ENCODE measurements around the gene COQ5.

The COQ5 gene

GRCh38 chr12:120538281-120539156 is 9.6 kb upstream of the COQ5 start:
- peaks cover 28% of the 10 kb centered on the region for H4K20me1 ChIP-seq (ENCODE audit: control insufficient read depth, insufficient read depth, low read depth, low read length)
- H3F3A ChIP-seq (ENCODE audit: control insufficient read depth, insufficient read depth), result no peaks in the 10 kb centered on the region
- peak overlapping the region; percentile 94 for H3K4me2 ChIP-seq (ENCODE audit: low read length)
- no peaks in the 10 kb centered on the region for H3K9me2 ChIP-seq (replicated peaks; ENCODE audit: control insufficient read depth, low read length)
- H3K9me3 ChIP-seq (ENCODE audit: control insufficient read depth, insufficient read depth, low read length), result no peaks in the 10 kb centered on the region
- peaks cover 39% of the 10 kb centered on the region for H3K4me1 ChIP-seq (ENCODE audit: control insufficient read depth, low read length)
- peaks cover 72% of the 10 kb centered on the region for H3K36me3 ChIP-seq (ENCODE audit: control insufficient read depth, low read length)
- no peak overlapping the region; the same call in 1 of the 2 replicates for H3K27ac ChIP-seq (ENCODE audit: low read depth, low read length)
- peaks cover 95% of the 10 kb centered on the region for H3K79me2 ChIP-seq (ENCODE audit: control insufficient read depth, low read length)
- H3K27me3 ChIP-seq (ENCODE audit: control insufficient read depth, low read length), result no peaks in the 10 kb centered on the region
- H3K4me3 ChIP-seq (ENCODE audit: low read length), result peak overlapping the region; percentile 88
- TF ChIP-seq CTCF (IDR thresholded peaks at IDR 0.05; ENCODE audit: low read depth, low read length, poor library complexity, severe bottlenecking), result no peak
- no peak for TF ChIP-seq EZH2phosphoT487 (IDR thresholded peaks at IDR 0.05; ENCODE audit: borderline replicate concordance, low read length)

- Histone ChIP-seq H3K4me1 (ENCODE audit: control insufficient read depth, low read length) (peaks cover 44% of the 10 kb centered on the region), H3K9me3 (ENCODE audit: control insufficient read depth, insufficient read depth, low read length) (no peaks in the 10 kb centered on the region), H3K79me2 (ENCODE audit: control insufficient read depth, low read length) (peaks cover 88% of the 10 kb centered on the region), H3K27me3 (ENCODE audit: control insufficient read depth, low read length) (no peaks in the 10 kb centered on the region), H3K36me3 (ENCODE audit: control insufficient read depth, low read length) (peaks cover 66% of the 10 kb centered on the region), H4K20me1 (ENCODE audit: control insufficient read depth, insufficient read depth, low read depth, low read length) (peaks cover 28% of the 10 kb centered on the region), H3K27ac (ENCODE audit: low read depth, low read length) (no peak overlapping the region), H3K4me3 (ENCODE audit: low read length) (peak overlapping the region; percentile 88), H3F3A (ENCODE audit: control insufficient read depth, insufficient read depth) (no peaks in the 10 kb centered on the region), H3K9me2 (replicated peaks; ENCODE audit: control insufficient read depth, low read length) (no peaks in the 10 kb centered on the region), H3K4me2 (ENCODE audit: low read length) (peak overlapping the region; percentile 94)
- no peak for TF ChIP-seq EZH2phosphoT487 (IDR thresholded peaks at IDR 0.05; ENCODE audit: borderline replicate concordance, low read length)
- no peak for TF ChIP-seq CTCF (IDR thresholded peaks at IDR 0.05; ENCODE audit: low read depth, low read length, poor library complexity, severe bottlenecking)
These were observed 8.9 kb upstream of the COQ5 start for GRCh38 chr12:120537856-120538220.

GRCh38 chr12:120536064-120536791 is 7.3 kb upstream of the COQ5 start:
- TF ChIP-seq CTCF (IDR thresholded peaks at IDR 0.05; ENCODE audit: low read depth, low read length, poor library complexity, severe bottlenecking) (no peak), EZH2phosphoT487 (IDR thresholded peaks at IDR 0.05; ENCODE audit: borderline replicate concordance, low read length) (no peak)
- peaks cover 52% of the 10 kb centered on the region for H3K4me1 ChIP-seq (ENCODE audit: control insufficient read depth, low read length)
- H3F3A ChIP-seq (ENCODE audit: control insufficient read depth, insufficient read depth), result 0 out of 2 replicates have a peak, but pooled peaks cover 3% of the 10 kb centered on the region
- H3K4me2 ChIP-seq (ENCODE audit: low read length), result peak overlapping the region; percentile 94
- H3K9me3 ChIP-seq (ENCODE audit: control insufficient read depth, insufficient read depth, low read length), result no peaks in the 10 kb centered on the region
- H3K27ac ChIP-seq (ENCODE audit: low read depth, low read length), result no peak overlapping the region; the same call in 1 of the 2 replicates
- H3K9me2 ChIP-seq (replicated peaks; ENCODE audit: control insufficient read depth, low read length), result no peaks in the 10 kb centered on the region
- peak overlapping the region; percentile 88 for H3K4me3 ChIP-seq (ENCODE audit: low read length)
- peaks cover 72% of the 10 kb centered on the region for H3K79me2 ChIP-seq (ENCODE audit: control insufficient read depth, low read length)
- peaks cover 28% of the 10 kb centered on the region for H4K20me1 ChIP-seq (ENCODE audit: control insufficient read depth, insufficient read depth, low read depth, low read length)
- no peaks in the 10 kb centered on the region for H3K27me3 ChIP-seq (ENCODE audit: control insufficient read depth, low read length)
- H3K36me3 ChIP-seq (ENCODE audit: control insufficient read depth, low read length), result peaks cover 62% of the 10 kb centered on the region
